GM12891 (cell line): Measurements from ENCODE around the gene SFI1.

ENCODE experiments used
- POLR2A ChIP-seq: IDR thresholded peaks from 2 replicates; pipeline ENCODE4 v1.6.1; 2011; ENCODE audit warnings: low read depth, low read length, control low read depth
- POLR2AphosphoS5 ChIP-seq: IDR thresholded peaks from 2 replicates; pipeline ENCODE4 v1.6.1; 2011; ENCODE audit warnings: low read depth, low read length, control low read depth
- POU2F2 ChIP-seq: IDR thresholded peaks from 2 replicates; pipeline ENCODE4 v1.6.1; 2011; ENCODE audit warnings: low read depth, mild to moderate bottlenecking, control low read depth, low read length, moderate library complexity
- SPI1 ChIP-seq: IDR thresholded peaks from 2 replicates; pipeline ENCODE4 v1.6.1; 2011; ENCODE audit warnings: low read depth, low read length, control low read depth
- TAF1 ChIP-seq: IDR thresholded peaks from 2 replicates; pipeline ENCODE4 v1.6.1; 2011; ENCODE audit warnings: low read depth, low read length, control low read depth

DNA sequence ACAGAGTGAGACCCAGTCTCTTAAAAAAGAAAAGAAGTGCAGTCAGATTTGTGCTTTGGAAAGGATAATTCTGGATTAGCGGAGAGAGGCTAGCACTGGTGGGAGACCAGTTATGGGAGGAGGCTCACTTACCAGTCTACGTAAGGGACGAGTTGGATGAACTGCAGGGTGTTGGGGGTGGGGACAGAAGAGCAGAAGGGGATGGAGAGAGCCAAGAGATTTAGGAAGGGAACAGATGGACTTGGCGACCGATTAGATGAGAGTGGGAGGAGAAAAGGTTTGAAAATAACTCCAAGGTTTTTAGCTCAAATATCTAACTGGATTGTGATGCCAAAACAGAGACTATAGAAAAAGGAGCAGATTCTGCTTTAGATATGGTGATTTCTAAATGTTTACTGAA lies 81.4 kb downstream of the SFI1 start:
- no peak for TF ChIP-seq SPI1
- TF ChIP-seq POLR2A: no peak
- TF ChIP-seq POLR2AphosphoS5: no peak
- TF ChIP-seq TAF1: no peak
- no peak for TF ChIP-seq POU2F2
